Cardiac fibroblast (primary cell): ENCODE measurements around the gene ACAP3.
A peak's percentile ranks its signal among the peaks of the same experiment; 100 is the strongest.

Source experiments
- DNase-seq, 2 donors: peaks; one replicate each; pipeline versions ENCODE4 v3.0.0 to v3.0.0-alpha.2; 2010; ENCODE audit warnings: low read depth in 2 of 2
- H3K4me3 ChIP-seq, 2 donors: replicated peaks in 1 of 2; 1 replicate in 1 of 2; 2 replicates in 1 of 2; pipeline ENCODE4 v1.5.1; 2011; ENCODE audit warnings: low read depth in 2 of 2, low read length in 2 of 2, mild to moderate bottlenecking in 2 of 2, moderate library complexity in 1 of 2
- TF ChIP-seq, protein P1 (sequence below): IDR thresholded peaks from one replicate; pipeline ENCODE4 v1.5.1; 2011; ENCODE audit warnings: low read depth, mild to moderate bottlenecking, low read length, inconsistent platforms

Gene ACAP3

DNA sequence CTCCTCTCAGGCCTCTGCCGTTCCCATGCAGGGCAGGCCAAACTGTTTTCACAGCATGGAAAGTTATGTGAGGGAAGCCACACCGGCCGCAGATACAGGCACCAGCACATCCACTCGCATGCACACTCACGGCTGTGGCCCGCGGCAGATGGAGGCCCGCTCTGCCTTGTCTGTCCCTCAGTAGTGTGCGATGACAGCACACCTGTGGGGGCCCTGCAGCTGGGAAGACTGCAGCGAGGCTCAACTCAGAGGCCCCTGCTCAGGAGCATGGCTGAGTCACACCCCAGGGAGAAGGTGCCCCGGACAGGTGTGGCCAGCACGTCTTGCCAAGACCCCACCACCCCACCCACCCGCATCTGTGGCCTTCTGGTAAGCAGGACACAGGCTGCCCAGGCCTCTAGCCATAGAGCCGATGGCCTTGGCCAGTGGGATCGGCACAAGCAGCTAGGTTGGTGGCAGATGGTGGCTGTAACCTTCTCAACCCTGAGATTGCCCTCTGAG lies 32.7 kb downstream of the ACAP3 start:
- TF ChIP-seq, protein P1, sequence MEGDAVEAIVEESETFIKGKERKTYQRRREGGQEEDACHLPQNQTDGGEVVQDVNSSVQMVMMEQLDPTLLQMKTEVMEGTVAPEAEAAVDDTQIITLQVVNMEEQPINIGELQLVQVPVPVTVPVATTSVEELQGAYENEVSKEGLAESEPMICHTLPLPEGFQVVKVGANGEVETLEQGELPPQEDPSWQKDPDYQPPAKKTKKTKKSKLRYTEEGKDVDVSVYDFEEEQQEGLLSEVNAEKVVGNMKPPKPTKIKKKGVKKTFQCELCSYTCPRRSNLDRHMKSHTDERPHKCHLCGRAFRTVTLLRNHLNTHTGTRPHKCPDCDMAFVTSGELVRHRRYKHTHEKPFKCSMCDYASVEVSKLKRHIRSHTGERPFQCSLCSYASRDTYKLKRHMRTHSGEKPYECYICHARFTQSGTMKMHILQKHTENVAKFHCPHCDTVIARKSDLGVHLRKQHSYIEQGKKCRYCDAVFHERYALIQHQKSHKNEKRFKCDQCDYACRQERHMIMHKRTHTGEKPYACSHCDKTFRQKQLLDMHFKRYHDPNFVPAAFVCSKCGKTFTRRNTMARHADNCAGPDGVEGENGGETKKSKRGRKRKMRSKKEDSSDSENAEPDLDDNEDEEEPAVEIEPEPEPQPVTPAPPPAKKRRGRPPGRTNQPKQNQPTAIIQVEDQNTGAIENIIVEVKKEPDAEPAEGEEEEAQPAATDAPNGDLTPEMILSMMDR = no peak
- DNase-seq = no peak
- H3K4me3 ChIP-seq = no peak overlapping the region

DNA sequence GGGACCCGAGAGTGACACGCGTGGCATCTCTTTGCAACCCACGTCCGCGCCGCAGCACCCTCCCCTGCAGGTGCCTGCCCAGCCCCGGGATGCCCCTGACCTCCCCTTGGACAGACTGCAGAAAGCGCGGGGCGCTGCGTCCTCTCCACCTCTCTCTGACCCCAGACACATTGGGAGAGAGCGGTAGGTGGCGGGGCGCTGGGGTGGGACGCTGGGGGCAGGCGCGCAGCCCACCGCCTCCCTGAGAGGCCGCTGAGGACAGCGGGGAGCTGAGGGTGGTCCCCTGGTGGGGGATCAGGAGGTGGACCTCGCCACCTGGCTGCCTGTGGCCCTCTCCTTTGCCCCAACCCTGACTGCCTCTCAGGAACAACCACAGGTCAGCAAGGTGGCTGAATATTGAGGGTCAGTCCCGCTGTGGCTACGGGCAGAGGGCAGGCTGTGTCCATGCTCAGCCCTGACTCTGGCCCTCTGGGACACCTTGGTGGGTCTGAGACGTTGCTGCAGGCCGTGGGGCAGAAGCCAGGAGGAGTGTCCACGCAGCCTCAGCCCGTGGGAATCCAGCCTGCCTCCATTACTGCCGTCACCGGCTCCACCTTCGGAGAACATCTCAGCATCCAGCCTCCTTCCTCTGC lies 33.3 kb downstream of the ACAP3 start:
- peak overlapping the region; percentile 66 to 74 for H3K4me3 ChIP-seq
- TF ChIP-seq, protein P1 = no peak
- DNase-seq = no peak

GRCh38 chr1:1273512-1274298 lies 34.0 kb downstream of the ACAP3 start, which contains the start of gene UBE2J2:
UBE2J2 (minus strand) TSS chr1:1273854; CDS start chr1:1267992, 5,862 bp downstream.
- peak within 1 kb of the TSS; percentile 78 to 83 for H3K4me3 ChIP-seq
- peak; percentile 91 to 96 for DNase-seq
- TF ChIP-seq, protein P1 = no peak

DNA sequence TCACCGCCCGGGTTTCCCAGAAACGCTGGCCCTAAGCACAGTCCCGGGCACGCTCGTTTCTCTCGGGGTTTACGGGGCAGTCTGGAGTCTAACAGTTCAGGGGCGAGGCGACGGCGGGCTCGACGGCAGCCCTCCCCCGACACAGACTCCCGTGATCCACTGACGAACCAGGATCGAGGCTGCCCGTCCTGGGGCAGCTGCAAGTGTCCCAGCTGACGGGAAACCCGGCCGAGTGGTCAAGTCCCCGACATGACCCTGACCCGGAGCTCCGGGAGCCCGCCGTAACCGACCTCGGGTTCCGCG lies 34.6 kb downstream of the ACAP3 start:
- no peak for DNase-seq
- TF ChIP-seq, protein P1 = no peak
- peak overlapping the region; percentile 78 to 83 for H3K4me3 ChIP-seq

DNA sequence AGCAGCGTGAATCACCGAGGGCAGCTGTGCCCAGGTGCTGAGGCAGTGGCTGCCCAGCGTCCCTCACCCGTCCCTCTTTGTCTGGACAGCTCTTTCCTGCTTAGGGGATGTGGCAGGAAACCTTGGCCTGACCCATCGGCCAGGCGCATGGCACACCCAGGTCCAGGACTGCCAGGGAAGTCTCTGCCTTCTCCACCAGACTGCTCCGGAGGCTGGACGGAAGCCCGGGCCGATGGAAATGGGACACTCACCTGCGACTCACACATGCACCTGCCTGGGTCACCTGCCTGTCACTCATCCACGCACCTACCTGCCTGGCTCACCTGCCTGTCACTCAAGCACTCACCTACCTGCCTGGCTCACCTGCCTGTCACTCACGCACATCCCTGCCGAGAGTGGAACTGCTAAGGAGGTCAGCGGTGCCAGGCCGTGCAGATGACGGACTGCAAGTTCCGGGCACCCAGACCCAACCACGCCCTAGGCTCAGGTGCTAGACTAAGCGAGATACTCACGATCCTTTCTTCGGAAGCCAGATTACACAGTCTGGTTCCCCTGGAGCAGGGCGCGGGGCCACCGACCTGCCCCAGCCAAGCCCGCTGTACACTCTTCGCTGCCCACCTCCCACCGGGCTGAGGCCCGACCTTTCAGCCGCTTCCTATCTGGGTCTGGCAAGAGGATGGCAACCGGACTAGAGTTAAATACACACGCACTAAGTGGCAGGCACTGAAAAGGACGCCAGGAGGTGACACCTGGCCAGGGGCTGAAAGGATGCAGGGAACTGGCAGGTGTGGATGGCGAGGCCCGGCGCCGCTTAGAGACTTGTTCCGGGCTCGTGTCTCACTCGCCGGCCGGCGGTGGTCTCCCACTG lies 35.2 kb downstream of the ACAP3 start:
- DNase-seq = peak in 1 of 2 donors; percentile 39
- peak overlapping the region; percentile 78 to 83 for H3K4me3 ChIP-seq
- TF ChIP-seq, protein P1 = no peak

DNA sequence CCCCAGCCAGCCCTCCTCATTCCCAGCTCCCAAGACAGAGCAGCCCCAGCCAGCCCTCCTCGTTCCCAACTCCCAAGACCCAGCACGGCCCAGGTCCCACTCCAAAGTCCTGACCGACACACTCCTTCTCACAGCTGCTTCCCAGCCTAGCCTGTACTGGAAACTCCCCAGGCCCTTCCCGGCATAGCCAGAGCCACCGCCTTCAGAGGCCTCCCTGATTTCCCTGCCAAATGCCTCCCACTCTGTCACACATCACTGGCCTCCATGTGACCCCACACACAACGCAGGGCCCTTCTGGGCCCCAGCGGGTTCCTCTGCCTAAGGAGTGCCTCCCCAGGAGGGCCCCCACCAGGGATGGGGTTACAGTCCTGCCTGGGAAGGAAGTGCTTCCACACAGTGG lies 36.9 kb downstream of the ACAP3 start:
- DNase-seq = peak; percentile 50 to 70
- H3K4me3 ChIP-seq = peak overlapping the region in 1 of 2 donors; percentile 22
- TF ChIP-seq, protein P1 = no peak
